GM10248 (cell line): ENCODE measurements around the gene TBRG1.
A peak's percentile ranks its signal among the peaks of the same experiment; 100 is the strongest.

Experiments
- CTCF ChIA-PET: fragments of 300-600 bp; sonication (Branson Sonifier 250); formaldehyde crosslinking; extraction: SDS; loops from one replicate; lab custom pipeline; 2021; ENCODE audit warnings: antibody characterized with exemption; lab: Yijun Ruan, JAX
- POLR2A ChIA-PET: fragments of 350-650 bp; sonication (Branson Sonifier 250); formaldehyde crosslinking; extraction: SDS; loops from one replicate; lab custom pipeline; 2020; ENCODE audit warnings: antibody characterized with exemption; lab: Yijun Ruan, JAX
- DNase-seq: peaks from one replicate; pipeline ENCODE4 v3.0.0; 2012; ENCODE audit errors: extremely low spot score
- CTCF ChIP-seq: IDR thresholded peaks from 2 replicates; pipeline ENCODE4 v1.5.1; 2012; ENCODE audit warnings: mild to moderate bottlenecking, low read depth; ENCODE audit errors: extremely low read depth, missing control alignments, control extremely low read depth

TBRG1 gene

GRCh38 chr11:124662106-124662505 is 39.4 kb downstream of the TBRG1 start:
- TF ChIP-seq CTCF: no peak
- DNase-seq: no peak
- ChIA-PET CTCF (interaction anchor here (1.0 to 4.9 kb wide), 5 partner anchors 8 to 205 kb away, joined by 3 to 31 read pairs (median 13); no protein-coding TSS in a partner anchor), POLR2A (no interaction called here)

GRCh38 chr11:124663861-124664260 is 41.2 kb downstream of the TBRG1 start:
- ChIA-PET POLR2A (no interaction called here), CTCF (interaction anchor here (0.9 to 4.9 kb wide), 11 partner anchors 9 to 174 kb away, joined by 3 to 19 read pairs (median 3); partner anchors contain the start of genes SIAE and SPA17)
- DNase-seq: no peak
- no peak for TF ChIP-seq CTCF

GRCh38 chr11:124667601-124668000 is 44.9 kb downstream of the TBRG1 start:
- no peak for TF ChIP-seq CTCF
- DNase-seq: no peak
- ChIA-PET CTCF (interaction anchor here (0.9 to 1.4 kb wide), 5 partner anchors 78 to 170 kb away, joined by 3 to 4 read pairs (median 3); no protein-coding TSS in a partner anchor), POLR2A (no interaction called here)

- ChIA-PET CTCF (interaction anchor here (1.0 to 5.5 kb wide), 35 partner anchors 9 to 223 kb away, joined by 3 to 86 read pairs (median 6); partner anchors contain the start of genes ESAM and MSANTD2), POLR2A (no interaction called here)
- peak; percentile 74 for DNase-seq
- peak; percentile 76 for TF ChIP-seq CTCF
These were observed 46.5 kb downstream of the TBRG1 start for GRCh38 chr11:124669193-124669592.

GRCh38 chr11:124670732-124671131 is 48.1 kb downstream of the TBRG1 start:
- DNase-seq: no peak
- TF ChIP-seq CTCF: no peak
- ChIA-PET POLR2A (no interaction called here), CTCF (interaction anchor here (0.8 to 5.5 kb wide), 16 partner anchors 9 to 206 kb away, joined by 3 to 86 read pairs (median 12); partner anchors contain the start of genes ESAM and MSANTD2)

- ChIA-PET CTCF (interaction anchor here (0.8 to 5.5 kb wide), 7 partner anchors 9 to 166 kb away, joined by 3 to 86 read pairs (median 4); partner anchors contain the start of gene ESAM), POLR2A (no interaction called here)
- no peak for DNase-seq
- TF ChIP-seq CTCF: no peak
These were observed 50.0 kb downstream of the TBRG1 start for GRCh38 chr11:124672536-124673215.
